GM21576 (cell line): Measurements from ENCODE around the gene PARVG.

Experiments used
- ATAC-seq: cut with Tn5 transposase; IDR thresholded peaks from one replicate; pipeline ENCODE4 v1.9.1; 2021; ENCODE audit warnings: mild to moderate bottlenecking, moderate library complexity; ENCODE audit not compliant: unreplicated experiment

PARVG gene

DNA sequence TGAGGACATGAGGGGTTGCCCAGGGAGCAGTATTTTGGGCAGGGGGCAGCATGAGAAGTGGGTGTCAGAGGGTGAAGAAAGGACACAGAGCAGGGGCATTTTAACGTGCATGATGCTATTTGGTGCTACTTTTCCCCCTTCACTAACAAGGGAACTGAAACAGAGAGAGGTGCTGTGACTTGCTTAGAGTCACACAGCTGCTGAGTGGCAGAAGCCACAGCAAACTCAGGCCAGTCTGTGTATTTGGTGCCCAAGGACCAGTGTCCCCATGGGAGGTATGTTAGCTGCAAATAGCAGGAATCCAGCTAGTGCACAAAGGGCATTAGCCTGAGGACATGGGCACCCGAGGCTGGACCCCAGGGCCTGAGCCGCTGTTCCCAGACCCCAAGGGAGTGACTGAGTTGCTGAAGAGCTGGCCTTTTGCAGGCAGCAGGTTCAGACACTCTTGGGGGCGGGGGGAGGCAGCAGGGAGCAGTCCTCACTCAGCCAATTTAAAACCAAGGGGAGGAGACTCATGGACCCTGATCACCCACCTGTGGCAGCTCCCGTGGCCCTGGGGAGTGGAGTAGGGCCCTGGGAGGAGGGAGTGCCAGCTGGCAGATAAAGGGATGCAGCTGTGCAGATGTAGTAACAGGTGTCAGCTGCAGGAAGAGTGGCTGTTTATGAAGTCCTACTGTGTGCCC is 14.6 kb downstream of the PARVG start:
- no peak for ATAC-seq

DNA sequence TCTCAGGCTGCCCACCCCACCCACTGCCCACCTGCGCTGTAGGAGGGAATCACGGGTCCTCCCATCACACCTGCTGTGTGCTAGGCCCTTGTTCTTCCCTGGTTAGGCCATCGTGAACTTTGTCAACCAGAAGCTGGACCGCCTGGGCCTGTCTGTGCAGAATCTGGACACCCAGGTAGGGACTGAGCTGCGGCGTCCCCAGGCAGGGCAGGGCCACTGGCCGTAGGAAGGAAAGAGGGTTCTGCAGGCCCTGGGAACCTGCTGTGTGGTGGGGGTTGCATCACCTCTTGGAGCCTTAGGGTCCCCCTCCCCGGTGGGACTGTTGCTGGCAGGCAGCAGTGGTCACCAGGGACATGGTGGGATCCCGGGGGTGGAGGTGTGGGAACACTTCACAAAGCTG is 15.5 kb downstream of the PARVG start:
- no peak for ATAC-seq

DNA sequence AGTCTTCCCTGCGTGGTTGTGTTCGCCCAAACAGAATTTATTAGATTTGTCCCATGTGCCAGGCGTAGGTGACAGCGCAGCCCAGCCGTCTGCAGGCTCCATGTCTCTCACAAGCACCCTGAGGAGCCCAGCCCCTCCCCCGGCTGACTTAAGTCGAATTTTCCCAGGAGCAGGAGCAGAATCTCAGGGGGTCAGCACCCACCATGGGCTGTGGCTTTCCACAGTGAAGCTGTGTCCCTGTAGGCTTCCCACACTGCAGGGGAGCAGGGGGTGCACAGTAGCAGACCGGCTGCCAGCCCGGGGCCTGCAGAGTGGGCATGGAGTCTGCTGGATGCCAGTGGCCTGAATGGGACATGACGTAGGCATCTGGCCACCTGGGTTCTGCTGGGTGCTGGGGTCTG is 16.0 kb downstream of the PARVG start:
- no peak for ATAC-seq

- no peak for ATAC-seq
These were observed 16.5 kb downstream of the PARVG start for GRCh38 chr22:44197271-44197670.

DNA sequence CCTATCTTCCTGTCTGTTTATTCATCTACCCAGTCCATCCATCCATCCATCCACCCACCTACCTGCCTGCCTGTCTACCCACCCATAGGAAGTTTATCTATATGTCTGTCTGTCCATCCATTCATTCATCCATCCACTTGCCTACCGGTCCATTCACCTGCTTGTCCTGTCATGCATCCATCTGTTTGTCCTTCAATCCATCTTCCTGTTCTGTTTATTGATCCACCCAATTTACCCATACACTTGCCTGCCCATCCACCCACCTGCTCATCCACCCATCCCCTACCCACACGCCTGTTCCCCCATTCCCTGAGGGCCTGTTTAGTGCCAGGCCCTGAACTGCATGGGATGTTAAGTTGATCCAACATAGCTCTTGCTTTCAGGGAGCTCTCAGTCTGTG is 18.4 kb downstream of the PARVG start:
- no peak for ATAC-seq

DNA sequence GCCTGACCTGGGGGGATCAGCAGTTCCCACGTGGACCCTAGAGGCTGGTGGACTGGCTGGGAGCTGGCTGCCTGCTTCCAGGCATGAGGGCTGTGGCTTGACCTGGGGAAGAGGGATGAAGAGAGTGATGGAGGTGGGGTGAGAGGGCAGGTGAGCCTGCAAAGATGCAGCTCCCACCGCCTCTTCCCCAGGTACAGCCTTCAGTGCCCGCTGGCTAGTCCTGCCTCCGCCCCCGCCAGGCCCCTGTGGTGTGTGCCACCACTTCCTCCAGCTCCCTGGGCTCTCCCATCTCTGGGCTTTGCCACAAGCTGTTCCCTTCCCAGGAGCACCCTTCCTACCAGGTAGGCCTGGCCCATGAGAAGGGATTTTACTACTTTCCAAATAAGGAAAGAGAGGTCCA is 19.1 kb downstream of the PARVG start:
- ATAC-seq, result no peak

DNA sequence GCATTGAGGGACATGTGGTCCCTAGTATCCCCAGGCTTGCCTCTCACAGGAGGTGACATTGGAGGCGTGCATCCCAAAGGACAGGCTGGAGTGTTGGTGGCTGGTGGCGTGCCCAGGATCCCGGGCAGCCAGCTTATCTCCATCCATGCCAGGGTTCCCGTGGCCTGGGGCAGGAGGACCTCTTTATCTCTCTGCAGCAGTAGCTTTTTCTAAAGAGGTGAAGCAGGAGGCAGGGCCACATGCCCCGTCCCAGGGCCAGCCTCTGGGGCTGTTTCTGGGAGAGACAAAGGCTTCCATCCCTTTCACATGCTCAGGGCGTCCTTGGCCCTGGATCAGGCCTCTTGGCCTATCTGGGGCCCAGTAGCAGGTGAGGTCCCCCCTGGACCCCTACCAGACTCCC is 19.7 kb downstream of the PARVG start:
- no peak for ATAC-seq

DNA sequence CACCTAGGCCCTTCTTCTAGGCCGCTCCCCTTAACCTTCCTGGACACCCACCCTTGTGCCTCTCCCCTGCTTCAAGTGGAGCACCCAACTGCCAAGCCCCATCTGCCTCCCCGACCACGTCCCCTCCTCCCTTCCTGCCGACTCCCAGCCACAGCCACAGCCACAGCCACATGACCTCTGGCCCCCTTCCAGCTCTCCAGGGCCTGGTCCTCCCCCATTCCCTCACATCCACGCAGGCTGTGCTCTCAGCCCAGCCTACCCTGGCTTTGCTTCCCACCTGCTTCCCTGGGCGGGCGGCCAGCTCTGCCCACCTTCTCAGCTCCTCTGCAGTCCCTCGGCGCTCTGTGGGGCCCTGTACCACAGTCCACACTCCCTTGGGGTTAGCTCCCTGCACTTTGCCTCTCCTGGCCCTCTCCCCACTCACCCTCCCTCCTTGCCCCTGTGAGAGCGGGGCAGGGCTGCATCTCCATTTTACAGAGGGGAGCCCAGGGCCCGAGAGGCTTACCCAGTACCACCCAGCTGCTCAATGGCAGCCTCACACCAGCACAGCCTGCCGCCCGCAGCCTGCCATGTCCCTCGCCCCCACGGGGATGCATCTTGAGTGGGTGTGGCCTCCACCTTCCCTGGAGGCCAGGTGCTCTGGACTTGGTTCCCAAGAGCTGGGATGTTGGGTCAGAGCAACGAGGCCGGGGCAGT is 20.3 kb downstream of the PARVG start:
- ATAC-seq, result no peak

- ATAC-seq, result no peak
These were observed 20.9 kb downstream of the PARVG start for GRCh38 chr22:44201665-44202064.

DNA sequence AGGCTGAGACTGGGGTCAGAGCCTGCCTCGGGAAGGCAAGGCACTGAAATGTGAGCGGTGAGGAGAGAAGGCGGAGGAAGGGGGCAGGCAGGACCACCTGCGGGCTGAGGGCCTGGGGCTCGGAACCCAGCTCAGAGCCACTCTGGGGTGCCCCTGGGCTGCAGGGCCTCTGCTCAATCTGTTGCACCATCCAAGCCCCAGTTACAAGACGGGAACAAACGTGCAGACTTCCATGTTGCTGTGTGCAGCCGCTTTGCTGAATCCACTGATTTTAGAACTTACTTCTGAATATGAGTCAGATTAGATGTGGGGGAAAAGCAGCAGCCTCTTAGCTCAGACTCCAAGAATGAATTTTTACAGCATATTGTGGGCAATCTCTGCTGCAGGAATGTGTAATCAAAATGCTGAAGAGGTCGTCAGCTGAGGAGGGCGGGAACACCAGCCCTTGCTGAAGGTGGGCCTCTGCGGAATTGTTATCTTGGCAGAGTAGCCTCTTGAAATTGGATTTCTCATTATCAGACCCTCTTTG is 21.6 kb downstream of the PARVG start:
- ATAC-seq, result no peak

DNA sequence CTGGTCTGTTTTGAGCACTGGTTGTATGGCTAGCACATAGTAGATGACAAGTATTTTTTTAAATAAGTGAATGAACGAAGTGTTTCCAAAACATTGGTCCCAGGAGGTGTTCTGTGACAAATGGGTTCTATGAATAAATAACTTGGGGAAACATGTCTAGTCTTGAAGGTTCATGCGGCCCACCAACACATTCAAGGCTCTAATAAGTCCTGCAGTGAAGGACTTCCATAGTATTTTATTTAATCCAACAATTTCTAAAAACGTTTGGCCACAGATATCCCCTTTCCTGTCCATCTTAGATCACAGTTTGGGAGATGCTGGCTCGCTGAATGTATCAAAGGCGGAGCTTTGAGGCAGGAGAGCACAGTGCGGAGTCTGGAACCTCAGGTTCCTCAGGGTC is 22.5 kb downstream of the PARVG start:
- ATAC-seq, result no peak

DNA sequence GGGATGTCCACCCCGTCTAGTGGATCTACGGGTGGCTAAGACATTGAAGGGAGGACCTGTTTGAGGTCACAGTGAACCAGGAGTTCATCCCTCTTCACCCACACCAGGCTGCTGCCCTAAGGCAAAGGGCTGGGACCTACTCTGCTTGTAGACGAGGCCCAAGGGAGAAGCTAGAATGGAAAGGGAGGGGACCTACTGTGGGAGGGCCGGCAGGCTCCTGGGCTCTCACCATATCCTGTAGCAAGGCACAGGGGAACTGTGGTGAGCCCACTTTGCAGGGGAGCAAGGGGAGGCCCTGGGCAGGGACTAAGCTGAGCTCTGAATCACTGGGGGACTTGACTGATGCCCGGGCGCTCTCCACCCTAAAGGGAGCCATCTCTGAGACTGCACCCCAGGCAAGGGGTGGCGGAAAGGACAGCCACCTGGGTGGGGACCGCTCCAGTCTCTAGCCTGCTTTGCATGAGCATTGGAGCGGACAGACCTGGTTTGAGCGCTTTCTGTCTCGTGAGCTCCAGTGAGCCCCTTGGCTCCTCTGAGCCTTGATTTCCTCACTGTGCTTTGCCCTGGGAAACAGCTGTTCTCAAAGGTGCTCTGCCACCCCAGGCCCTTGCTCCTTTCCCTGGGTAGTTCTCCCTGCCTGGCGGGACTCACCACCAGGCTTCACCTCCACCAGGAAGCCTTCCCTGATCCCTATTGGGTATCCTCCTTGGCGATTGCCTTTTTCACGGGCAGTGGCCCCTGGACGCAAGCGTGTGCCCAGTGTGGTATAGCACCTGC is 24.2 kb downstream of the PARVG start:
- ATAC-seq, result no peak

GRCh38 chr22:44205516-44206329 is 25.0 kb downstream of the PARVG start:
- no peak for ATAC-seq

DNA sequence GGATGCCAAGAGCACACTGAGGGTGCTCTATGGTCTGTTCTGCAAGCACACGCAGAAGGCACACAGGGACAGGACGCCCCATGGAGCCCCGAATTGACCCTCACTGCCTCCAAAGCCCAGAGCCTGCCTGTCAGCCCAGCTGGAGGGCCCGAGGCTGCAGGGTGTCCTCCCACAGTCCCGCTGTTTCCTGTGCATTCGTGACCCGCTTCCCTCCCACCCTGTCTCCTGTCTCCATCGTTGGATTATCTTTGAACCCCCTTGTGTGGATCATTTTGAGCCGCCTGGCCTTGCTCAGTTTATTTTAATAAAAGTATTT is 25.6 kb downstream of the PARVG start:
- ATAC-seq, result no peak

- ATAC-seq, result no peak
These were observed 26.0 kb downstream of the PARVG start for GRCh38 chr22:44206696-44207095.

DNA sequence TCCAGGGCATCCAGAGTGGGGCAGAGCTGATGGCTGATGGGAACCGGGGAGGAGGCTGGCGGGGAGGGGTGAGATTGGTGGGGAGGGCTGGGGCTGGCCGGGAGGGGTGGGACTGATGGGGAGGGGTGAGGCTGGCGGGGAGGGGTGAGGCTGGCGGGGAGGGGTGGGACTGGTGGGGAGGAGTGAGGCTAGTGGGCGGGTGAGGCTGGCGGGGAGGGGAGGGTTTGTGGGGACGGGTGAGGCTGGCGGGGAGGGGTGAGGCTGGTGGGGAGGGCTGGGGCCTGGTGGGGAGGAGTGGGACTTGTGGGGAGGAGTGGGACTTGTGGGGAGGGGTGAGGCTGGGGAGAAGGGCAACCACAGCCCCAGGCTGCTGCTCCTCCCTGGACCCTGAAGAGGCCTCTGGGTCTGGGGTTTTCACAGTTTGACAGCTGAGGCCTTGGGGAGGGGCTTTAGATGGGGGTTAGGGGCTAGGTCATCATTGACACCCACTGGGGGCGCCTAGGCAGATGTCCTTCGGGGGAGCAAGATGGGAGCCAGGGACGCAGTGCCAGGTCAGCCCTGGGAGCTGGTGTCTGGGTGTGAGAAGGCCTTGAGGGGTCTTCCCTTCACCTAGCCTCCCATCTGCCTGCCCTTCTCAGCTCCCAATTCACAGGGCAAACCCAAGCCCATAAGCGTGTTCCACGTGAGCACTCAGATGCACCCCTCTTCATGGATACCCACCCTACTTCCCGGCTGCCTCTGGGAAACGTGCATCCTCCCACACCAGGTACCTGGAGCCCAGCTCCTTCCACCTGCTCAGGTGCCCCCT is 26.7 kb downstream of the PARVG start:
- no peak for ATAC-seq

- ATAC-seq, result no peak
These were observed 27.2 kb downstream of the PARVG start for GRCh38 chr22:44207981-44208317.

DNA sequence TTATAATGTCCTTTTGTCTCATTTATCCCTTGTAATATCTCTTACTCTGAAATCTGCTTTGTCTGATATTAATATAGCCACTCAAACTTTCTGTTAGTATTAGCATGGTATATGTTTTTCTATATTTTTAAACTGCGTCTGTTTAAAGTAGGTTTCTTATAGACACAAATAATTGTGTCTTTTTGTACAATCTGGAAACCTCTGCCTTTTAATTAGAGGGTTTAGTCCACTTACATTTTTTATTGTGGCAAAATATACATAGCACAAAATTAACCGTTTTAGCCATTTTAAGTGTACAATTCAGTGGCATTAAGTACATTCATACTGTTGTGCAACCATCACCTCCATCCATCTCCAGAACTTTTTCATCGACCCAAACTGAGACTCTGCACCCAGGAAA is 28.6 kb downstream of the PARVG start:
- no peak for ATAC-seq

DNA sequence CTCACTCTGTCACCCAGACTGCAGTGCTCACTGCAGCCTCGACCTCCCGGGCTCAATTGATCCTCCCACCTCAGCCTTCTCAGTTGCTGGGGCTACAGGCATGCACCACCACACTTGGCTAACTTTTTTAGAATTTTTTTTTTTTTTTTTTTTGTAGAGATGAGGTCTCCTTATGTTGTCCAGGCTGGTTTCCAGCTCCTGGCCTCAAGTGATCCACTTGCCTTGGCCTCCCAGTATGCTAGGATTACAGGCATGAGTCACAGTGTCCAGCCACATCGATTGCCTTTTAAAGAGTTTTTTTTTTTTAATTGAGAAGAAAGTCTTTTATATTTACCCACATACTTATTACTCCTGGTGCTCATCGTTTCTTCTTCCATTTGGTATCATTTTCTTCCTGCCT is 30.0 kb downstream of the PARVG start:
- ATAC-seq, result no peak

GRCh38 chr22:44211256-44211945 is 30.7 kb downstream of the PARVG start:
- ATAC-seq, result no peak
